ENCODE results near the gene IFNK.

IFNK gene

DNA sequence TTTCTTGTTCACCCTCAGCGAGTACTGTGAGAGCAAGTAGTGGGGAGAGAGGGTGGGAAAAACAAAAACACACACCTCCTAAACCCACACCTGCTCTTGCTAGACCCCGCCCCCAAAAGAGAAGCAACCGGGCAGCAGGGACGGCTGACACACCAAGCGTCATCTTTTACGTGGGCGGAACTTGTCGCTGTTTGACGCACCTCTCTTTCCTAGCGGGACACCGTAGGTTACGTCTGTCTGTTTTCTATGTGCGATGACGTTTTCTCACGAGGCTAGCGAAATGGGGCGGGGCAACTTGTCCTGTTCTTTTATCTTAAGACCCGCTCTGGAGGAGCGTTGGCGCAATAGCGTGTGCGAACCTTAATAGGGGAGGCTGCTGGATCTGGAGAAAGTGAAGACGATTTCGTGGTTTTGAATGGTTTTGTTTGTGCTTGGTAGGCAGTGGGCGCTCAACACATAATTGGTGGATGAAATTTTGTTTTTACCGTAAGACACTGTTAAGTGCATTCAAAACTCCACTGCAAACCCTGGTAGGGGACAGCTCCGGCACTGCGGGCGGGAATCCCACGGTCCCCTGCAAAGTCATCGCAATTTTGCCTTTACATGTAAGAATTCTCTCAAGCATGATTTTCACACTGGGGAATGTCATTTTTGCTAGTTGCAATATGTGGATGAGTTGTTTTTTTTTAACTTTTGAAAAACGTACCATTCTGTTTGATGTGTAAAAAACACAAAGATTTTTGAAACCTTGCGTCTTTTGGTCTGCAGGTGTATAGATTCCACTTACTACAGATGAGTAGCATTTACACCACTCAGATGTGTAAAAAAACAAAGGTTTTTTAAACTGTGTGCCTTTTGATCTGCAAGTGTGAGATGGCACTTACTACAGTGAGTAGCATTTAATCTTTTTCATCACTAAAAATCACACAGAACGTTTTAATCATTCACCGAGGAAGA lies 49.8 kb downstream of the IFNK start:
- DNase-seq (peak; percentile 93), ATAC-seq (peak; percentile 85)

Measured in stimulated activated naive CD8-positive, alpha-beta T cell treated with anti-CD3 and anti-CD28 coated beads, Interleukin-15, Interleukin-2, amounts not matched to agents 100 U/mL and 50 U/mL, for 24 hours (primary cell).